ENCODE data around the gene REEP3.

Gene REEP3

DNA sequence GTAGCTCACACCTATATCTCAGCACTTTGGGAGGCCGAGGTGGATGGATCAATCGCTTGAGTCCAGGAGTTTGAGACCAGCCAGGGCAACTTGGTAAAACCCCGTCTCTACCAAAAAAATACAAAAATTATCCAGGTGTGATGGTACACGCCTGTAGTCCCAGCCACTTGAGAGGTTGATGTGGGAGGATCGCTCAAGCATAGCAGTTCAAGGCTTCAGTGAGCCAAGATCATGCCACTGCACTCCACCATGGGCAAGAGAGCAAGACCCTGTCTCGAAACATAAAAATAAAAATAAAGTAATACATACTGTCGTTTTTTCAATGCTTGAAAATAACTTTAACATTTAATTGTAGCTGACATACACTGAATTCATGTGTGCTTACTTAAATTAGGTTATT is 57.3 kb downstream of the REEP3 start:
- no peaks in the 10 kb centered on the region for H3K9me2 ChIP-seq (ENCODE audit: low read depth, low read length)
- no peaks in the 10 kb centered on the region for H3K27me3 ChIP-seq (ENCODE audit: insufficient read depth, low read length)
- H2AFZ ChIP-seq (ENCODE audit: low read length) = no peak overlapping the region
- no peaks in the 10 kb centered on the region for H3K79me2 ChIP-seq (ENCODE audit: insufficient read depth, low read length)
- TF ChIP-seq EZH2 (IDR thresholded peaks at IDR 0.05; ENCODE audit: borderline replicate concordance, low read length) = no peak
- TF ChIP-seq, protein P1, sequence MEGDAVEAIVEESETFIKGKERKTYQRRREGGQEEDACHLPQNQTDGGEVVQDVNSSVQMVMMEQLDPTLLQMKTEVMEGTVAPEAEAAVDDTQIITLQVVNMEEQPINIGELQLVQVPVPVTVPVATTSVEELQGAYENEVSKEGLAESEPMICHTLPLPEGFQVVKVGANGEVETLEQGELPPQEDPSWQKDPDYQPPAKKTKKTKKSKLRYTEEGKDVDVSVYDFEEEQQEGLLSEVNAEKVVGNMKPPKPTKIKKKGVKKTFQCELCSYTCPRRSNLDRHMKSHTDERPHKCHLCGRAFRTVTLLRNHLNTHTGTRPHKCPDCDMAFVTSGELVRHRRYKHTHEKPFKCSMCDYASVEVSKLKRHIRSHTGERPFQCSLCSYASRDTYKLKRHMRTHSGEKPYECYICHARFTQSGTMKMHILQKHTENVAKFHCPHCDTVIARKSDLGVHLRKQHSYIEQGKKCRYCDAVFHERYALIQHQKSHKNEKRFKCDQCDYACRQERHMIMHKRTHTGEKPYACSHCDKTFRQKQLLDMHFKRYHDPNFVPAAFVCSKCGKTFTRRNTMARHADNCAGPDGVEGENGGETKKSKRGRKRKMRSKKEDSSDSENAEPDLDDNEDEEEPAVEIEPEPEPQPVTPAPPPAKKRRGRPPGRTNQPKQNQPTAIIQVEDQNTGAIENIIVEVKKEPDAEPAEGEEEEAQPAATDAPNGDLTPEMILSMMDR (IDR thresholded peaks at IDR 0.05; ENCODE audit: low read length) = no peak
- no peak overlapping the region for H3K27ac ChIP-seq (ENCODE audit: low read depth, low read length, poor library complexity, severe bottlenecking)
- no peak overlapping the region for H3K9ac ChIP-seq (ENCODE audit: low read length)
- peaks cover 3% of the 10 kb centered on the region; the same call in 1 of the 2 replicates for H3F3A ChIP-seq (ENCODE audit: insufficient read depth, low read length)
- H3K4me2 ChIP-seq (ENCODE audit: low read length) = no peak overlapping the region
- H3K9me3 ChIP-seq (ENCODE audit: low read length) = no peaks in the 10 kb centered on the region
- no peaks in the 10 kb centered on the region for H4K20me1 ChIP-seq (ENCODE audit: insufficient read depth, low read length)
- H3K36me3 ChIP-seq (ENCODE audit: insufficient read depth, low read length) = peaks cover 3% of the 10 kb centered on the region
- H3K4me3 ChIP-seq (ENCODE audit: low read depth, low read length, poor library complexity, severe bottlenecking) = no peak overlapping the region
- peaks cover 6% of the 10 kb centered on the region for H3K4me1 ChIP-seq (ENCODE audit: insufficient read depth, low read length, severe bottlenecking)

DNA sequence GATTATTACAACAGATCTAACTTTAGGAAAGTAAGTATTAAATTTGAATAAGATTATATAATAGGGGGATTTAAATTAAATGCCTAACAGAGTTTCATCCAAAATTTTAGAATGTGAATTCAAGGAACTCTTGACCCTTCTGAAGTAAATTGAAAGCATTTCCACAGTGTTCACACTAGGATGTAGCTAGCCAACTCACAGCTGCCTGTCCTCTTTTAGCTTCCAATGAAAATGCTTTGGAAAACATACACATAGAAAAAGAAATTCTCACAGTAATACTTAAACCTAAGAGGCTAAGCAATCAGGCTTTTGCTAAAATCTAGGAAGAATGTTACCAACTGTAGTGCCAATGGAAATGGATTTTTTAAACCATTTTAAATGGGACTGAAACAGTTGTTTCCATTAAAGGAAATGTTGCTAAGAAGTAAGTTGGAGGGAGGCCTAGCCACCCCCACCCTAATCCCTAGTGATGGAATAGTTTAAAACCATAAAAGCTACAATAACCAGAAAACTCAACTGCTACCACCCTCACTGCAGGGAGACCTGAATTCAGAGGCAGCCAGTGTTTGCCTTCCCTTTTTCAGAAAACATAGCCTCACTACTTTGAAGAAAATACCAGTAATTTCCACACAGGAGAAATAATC is 58.3 kb downstream of the REEP3 start:
- H3F3A ChIP-seq (ENCODE audit: insufficient read depth, low read length) = no peaks in the 10 kb centered on the region
- no peak overlapping the region for H3K9ac ChIP-seq (ENCODE audit: low read length)
- H3K27me3 ChIP-seq (ENCODE audit: insufficient read depth, low read length) = no peaks in the 10 kb centered on the region
- no peak overlapping the region for H3K27ac ChIP-seq (ENCODE audit: low read depth, low read length, poor library complexity, severe bottlenecking)
- H3K79me2 ChIP-seq (ENCODE audit: insufficient read depth, low read length) = no peaks in the 10 kb centered on the region
- H3K4me1 ChIP-seq (ENCODE audit: insufficient read depth, low read length, severe bottlenecking) = peaks cover 6% of the 10 kb centered on the region
- H3K36me3 ChIP-seq (ENCODE audit: insufficient read depth, low read length) = peaks cover 3% of the 10 kb centered on the region
- H3K4me3 ChIP-seq (ENCODE audit: low read depth, low read length, poor library complexity, severe bottlenecking) = no peak overlapping the region
- H3K9me3 ChIP-seq (ENCODE audit: low read length) = no peaks in the 10 kb centered on the region
- no peaks in the 10 kb centered on the region for H4K20me1 ChIP-seq (ENCODE audit: insufficient read depth, low read length)
- TF ChIP-seq, protein P1 (IDR thresholded peaks at IDR 0.05; ENCODE audit: low read length) = no peak
- no peak for TF ChIP-seq EZH2 (IDR thresholded peaks at IDR 0.05; ENCODE audit: borderline replicate concordance, low read length)
- H3K4me2 ChIP-seq (ENCODE audit: low read length) = no peak overlapping the region
- no peak overlapping the region for H2AFZ ChIP-seq (ENCODE audit: low read length)
- H3K9me2 ChIP-seq (ENCODE audit: low read depth, low read length) = no peaks in the 10 kb centered on the region

DNA sequence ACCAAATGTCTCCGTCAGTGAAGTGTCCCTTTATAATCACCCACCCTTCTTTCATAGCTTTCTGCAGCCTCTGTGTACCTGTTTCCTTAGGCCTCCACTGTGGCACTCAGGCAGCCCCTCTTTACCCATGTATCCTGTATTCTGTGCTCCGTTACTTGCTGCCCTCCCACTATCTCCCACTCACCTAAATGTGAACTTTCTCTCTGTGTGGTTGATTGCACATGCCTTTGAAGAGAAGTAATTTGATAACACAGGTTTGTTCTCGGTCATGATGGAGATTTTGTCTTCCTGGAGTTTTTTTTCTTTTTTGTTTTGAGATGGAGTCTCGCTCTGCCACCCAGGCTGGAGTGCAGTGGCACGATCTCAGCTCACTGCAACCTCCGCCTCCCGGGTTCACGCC is 61.5 kb downstream of the REEP3 start:
- Histone ChIP-seq H3K9me2 (ENCODE audit: low read depth, low read length) (no peaks in the 10 kb centered on the region), H3F3A (ENCODE audit: insufficient read depth, low read length) (no peaks in the 10 kb centered on the region), H4K20me1 (ENCODE audit: insufficient read depth, low read length) (no peaks in the 10 kb centered on the region), H3K27ac (ENCODE audit: low read depth, low read length, poor library complexity, severe bottlenecking) (no peak overlapping the region), H3K9me3 (ENCODE audit: low read length) (no peaks in the 10 kb centered on the region), H3K36me3 (ENCODE audit: insufficient read depth, low read length) (no peaks in the 10 kb centered on the region), H3K4me3 (ENCODE audit: low read depth, low read length, poor library complexity, severe bottlenecking) (no peak overlapping the region), H3K27me3 (ENCODE audit: insufficient read depth, low read length) (no peaks in the 10 kb centered on the region), H3K4me2 (ENCODE audit: low read length) (no peak overlapping the region), H2AFZ (ENCODE audit: low read length) (no peak overlapping the region), H3K9ac (ENCODE audit: low read length) (no peak overlapping the region), H3K4me1 (ENCODE audit: insufficient read depth, low read length, severe bottlenecking) (peaks cover 6% of the 10 kb centered on the region), H3K79me2 (ENCODE audit: insufficient read depth, low read length) (peaks cover 4% of the 10 kb centered on the region; the same call in 1 of the 2 replicates)
- TF ChIP-seq EZH2 (IDR thresholded peaks at IDR 0.05; ENCODE audit: borderline replicate concordance, low read length) = no peak
- TF ChIP-seq, protein P1 (IDR thresholded peaks at IDR 0.05; ENCODE audit: low read length) = no peak
